Lower lobe of right lung (tissue), 2 donors: ENCODE data around the gene LRRC4C. TPM values are rescaled to one million over a fixed set of nuclear protein-coding genes. Genes with fewer than 3 reads are reported as not detected.
"Not testable (repeated sequence)": the region's sequence is repeated elsewhere in the genome, so short reads cannot be mapped to it uniquely, and the experiment has no call there.

ENCODE experiments used
- ATAC-seq, 2 donors: fragments of 200-7000 bp; cut with Tn5 transposase; one replicate each; pipeline ENCODE4 v1.9.1; 2020 to 2022; ENCODE audit warnings: mild to moderate bottlenecking in 2 of 2, moderate library complexity in 2 of 2
- DNase-seq: peaks from one replicate; pipeline ENCODE4 v3.0.0-alpha.2; 2020
- H3K27ac ChIP-seq: fragments of 200-600 bp; one replicate; pipeline ENCODE4 v1.8.0; 2022
- H3K27me3 ChIP-seq: fragments of 200-600 bp; one replicate; pipeline ENCODE4 v1.8.0; 2022; ENCODE audit warnings: low read depth
- H3K36me3 ChIP-seq: fragments of 200-600 bp; one replicate; pipeline ENCODE4 v1.8.0; 2022; ENCODE audit warnings: mild to moderate bottlenecking
- H3K4me1 ChIP-seq: fragments of 200-600 bp; one replicate; pipeline ENCODE4 v1.8.0; 2022
- H3K4me3 ChIP-seq: fragments of 200-600 bp; one replicate; pipeline ENCODE4 v1.8.0; 2022; ENCODE audit warnings: mild to moderate bottlenecking
- H3K9me3 ChIP-seq: fragments of 200-600 bp; one replicate; pipeline ENCODE4 v1.8.0; 2022
- CTCF ChIP-seq: fragments of 200-600 bp; IDR thresholded peaks from one replicate; pipeline ENCODE4 v1.8.0; 2022; ENCODE audit warnings: antibody characterized with exemption, mild to moderate bottlenecking
- intact Hi-C: fragments of 100-400 bp; cut with DNase I; formaldehyde crosslinking; loops from one replicate; pipeline ENCODE4 v1.11.0; 2022
- total RNA-seq: library from RNA; stranded (reverse); fragmentation: NEBNext Ultra II Directional; extraction: Animal tissue kit (Norgen Biotek cat#: 25700); gene quantifications from one replicate; pipeline ENCODE4 v1.2.1, GENCODE V29; 2021
- donor health status: DM: no; HTN: yes; CAD: no; lungs with severe emphysema.

Gene LRRC4C
- total RNA-seq, 1 donor from 2014 or later, result 0.86 TPM

DNA sequence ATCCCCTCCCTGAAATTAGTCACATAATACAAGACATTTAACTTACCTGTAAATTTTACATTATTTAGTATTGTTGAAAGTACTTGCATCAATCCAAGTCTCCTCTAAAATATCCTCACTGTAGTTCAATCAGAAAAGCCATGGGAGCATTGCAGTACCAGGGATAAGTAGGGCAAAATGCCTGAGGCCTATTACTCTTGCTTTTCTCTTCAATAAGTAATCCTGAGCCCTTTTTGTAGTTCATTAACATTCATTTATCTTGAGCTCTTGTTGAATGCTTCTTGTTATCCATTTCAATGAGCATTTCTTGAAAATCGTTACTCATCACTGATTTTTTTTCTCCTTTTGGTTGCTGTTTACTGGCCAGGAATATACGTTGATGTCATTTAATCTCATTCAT is 414.7 kb downstream of the LRRC4C start:
- no peak for DNase-seq

DNA sequence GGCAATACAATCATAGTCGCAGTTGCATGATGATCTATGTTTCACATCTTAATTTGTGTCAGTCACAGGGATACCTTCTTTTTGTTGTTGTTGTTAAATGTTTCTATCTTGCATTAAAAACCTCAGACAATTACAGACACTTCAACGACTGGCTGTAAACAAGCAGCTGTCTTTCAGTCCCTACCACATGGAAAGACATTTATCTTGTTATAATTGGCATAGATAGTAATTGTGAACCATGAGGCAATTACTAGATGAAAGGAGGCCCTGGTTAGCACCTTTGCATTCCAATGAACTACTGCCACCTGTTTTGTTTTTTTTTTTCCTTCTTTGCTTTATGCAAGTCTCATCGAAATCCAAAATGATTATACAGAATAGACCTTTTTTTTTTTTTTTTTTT is 416.8 kb downstream of the LRRC4C start:
- Histone ChIP-seq H3K27ac (no peak overlapping the region), H3K4me1 (no peaks in the 10 kb centered on the region), H3K4me3 (no peak overlapping the region), H3K36me3 (no peaks in the 10 kb centered on the region), H3K27me3 (no peaks in the 10 kb centered on the region), H3K9me3 (no peaks in the 10 kb centered on the region)
- ATAC-seq (no peak), DNase-seq (no peak)
- intact Hi-C loops, result no loop called here
- no peak for TF ChIP-seq CTCF

More for the DNA sequence above, 414.7 kb downstream of the LRRC4C start:
- no peaks in the 10 kb centered on the region for H3K9me3 ChIP-seq
- no peaks in the 10 kb centered on the region for H3K27me3 ChIP-seq
- ATAC-seq, result no peak
- no peaks in the 10 kb centered on the region for H3K4me1 ChIP-seq
- no peaks in the 10 kb centered on the region for H3K36me3 ChIP-seq
- no peak for TF ChIP-seq CTCF
- H3K27ac ChIP-seq, result no peak overlapping the region
- intact Hi-C loops, result no loop called here
- H3K4me3 ChIP-seq, result no peak overlapping the region

DNA sequence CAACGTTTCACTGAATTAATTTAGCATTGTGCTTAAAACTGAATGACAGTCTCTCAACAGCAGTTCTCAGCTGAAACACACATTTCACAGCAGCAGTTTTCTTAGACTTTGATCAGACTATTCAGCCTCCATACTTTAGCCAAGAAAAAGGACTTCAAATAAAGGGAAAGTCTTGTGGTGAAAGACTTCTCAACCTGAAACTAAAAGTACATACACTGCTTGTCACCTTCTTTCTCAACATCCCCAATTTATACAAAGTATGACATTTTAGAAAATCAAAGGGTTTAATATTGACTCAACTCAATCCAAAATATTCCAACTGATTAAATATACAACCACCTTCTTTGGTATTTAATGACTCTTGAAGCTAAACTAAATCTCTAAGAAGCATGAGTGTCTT is 419.0 kb downstream of the LRRC4C start:
- Histone ChIP-seq H3K27me3 (no peaks in the 10 kb centered on the region), H3K9me3 (no peaks in the 10 kb centered on the region), H3K36me3 (no peaks in the 10 kb centered on the region), H3K4me3 (no peak overlapping the region), H3K4me1 (no peaks in the 10 kb centered on the region), H3K27ac (no peak overlapping the region)
- ATAC-seq (no peak), DNase-seq (no peak)
- intact Hi-C loops, result no loop called here
- no peak for TF ChIP-seq CTCF

GRCh38 chr11:41039592-41039991 is 419.9 kb downstream of the LRRC4C start:
- DNase-seq (no peak), ATAC-seq (no peak)
- Histone ChIP-seq H3K4me1 (no peaks in the 10 kb centered on the region), H3K4me3 (no peak overlapping the region), H3K27me3 (no peaks in the 10 kb centered on the region), H3K27ac (no peak overlapping the region), H3K9me3 (no peaks in the 10 kb centered on the region), H3K36me3 (no peaks in the 10 kb centered on the region)
- TF ChIP-seq CTCF, result no peak
- intact Hi-C loops, result no loop called here

DNA sequence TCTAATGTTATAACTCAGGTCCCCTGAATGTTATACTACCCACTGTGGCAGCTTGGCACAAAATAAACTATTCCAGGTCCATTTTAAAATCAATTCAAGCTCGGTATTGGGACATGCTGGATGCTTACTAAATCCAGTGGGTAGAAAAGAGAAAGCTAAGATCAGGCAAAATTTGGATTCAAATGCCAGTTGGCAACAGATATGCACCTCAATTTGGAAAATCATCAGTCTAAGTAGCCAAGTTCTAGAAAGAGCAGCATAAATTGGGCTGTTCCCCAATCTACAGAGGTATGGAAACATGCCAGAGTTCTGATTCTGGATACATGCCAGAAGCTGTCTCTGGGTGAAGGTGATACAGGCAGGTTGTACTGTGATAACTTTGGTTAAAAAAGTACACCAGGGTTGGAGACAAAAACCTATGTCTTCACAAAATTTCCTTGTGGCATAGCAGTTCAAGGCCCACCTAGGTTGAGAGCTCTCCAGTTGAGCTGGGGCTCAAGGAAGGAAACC is 427.8 kb downstream of the LRRC4C start:
- Histone ChIP-seq H3K4me3 (no peak overlapping the region), H3K4me1 (no peaks in the 10 kb centered on the region), H3K36me3 (no peaks in the 10 kb centered on the region), H3K9me3 (no peaks in the 10 kb centered on the region), H3K27me3 (no peaks in the 10 kb centered on the region), H3K27ac (no peak overlapping the region)
- TF ChIP-seq CTCF, result no peak
- ATAC-seq, result no peak
- no peak for DNase-seq
- intact Hi-C loops, result no loop called here

GRCh38 chr11:41020259-41020658 is 439.2 kb downstream of the LRRC4C start:
- Histone ChIP-seq H3K36me3 (no peaks in the 10 kb centered on the region), H3K27ac (no peak overlapping the region), H3K27me3 (no peaks in the 10 kb centered on the region), H3K4me1 (no peaks in the 10 kb centered on the region), H3K4me3 (no peak overlapping the region), H3K9me3 (no peaks in the 10 kb centered on the region)
- DNase-seq (no peak), ATAC-seq (no peak)
- intact Hi-C loops, result no loop called here
- TF ChIP-seq CTCF, result no peak

- H3K27me3 ChIP-seq, H3K9me3 ChIP-seq, intact Hi-C loops, H3K27ac ChIP-seq, H3K36me3 ChIP-seq, H3K4me1 ChIP-seq, H3K4me3 ChIP-seq, DNase-seq, ATAC-seq: not testable (repeated sequence)
These were observed 439.8 kb downstream of the LRRC4C start for GRCh38 chr11:41019666-41020065.
